BE2C (cell line): ENCODE data around the gene SPON1.
"Not testable (repeated sequence)": the region's sequence is repeated elsewhere in the genome, so short reads cannot be mapped to it uniquely, and the experiment has no call there.

Experiments
- DNase-seq: peaks from one replicate; pipeline ENCODE4 v3.0.0-alpha.2; 2020
- H3K27me3 ChIP-seq: fragments of 250-450 bp; sonication (Bioruptor Pico); 2 replicates; pipeline ENCODE4 v1.5.1; 2020; ENCODE audit warnings: mild to moderate bottlenecking
- H3K36me3 ChIP-seq: fragments of 250-450 bp; sonication (Bioruptor Pico); 2 replicates; pipeline ENCODE4 v1.5.1; 2020; ENCODE audit warnings: mild to moderate bottlenecking
- H3K4me1 ChIP-seq: fragments of 250-450 bp; sonication (Bioruptor Pico); 2 replicates; pipeline ENCODE4 v1.5.1; 2020
- H3K4me3 ChIP-seq: 2 replicates; pipeline ENCODE4 v1.5.1; 2011; ENCODE audit warnings: low read depth, low read length
- H3K9me3 ChIP-seq: fragments of 250-450 bp; sonication (Bioruptor Pico); 2 replicates; pipeline ENCODE4 v1.5.1; 2020
- CTCF ChIP-seq: IDR thresholded peaks from 2 replicates; pipeline ENCODE4 v1.5.1; 2012; ENCODE audit warnings: mild to moderate bottlenecking, low read depth, low read length

Gene SPON1

GRCh38 chr11:13984616-13985450, 22.3 kb downstream of the SPON1 start:
- TF ChIP-seq CTCF, result no peak
- Histone ChIP-seq H3K36me3 (no peaks in the 10 kb centered on the region), H3K4me3 (no peak overlapping the region), H3K4me1 (no peaks in the 10 kb centered on the region), H3K27me3 (no peaks in the 10 kb centered on the region), H3K9me3 (no peaks in the 10 kb centered on the region)
- no peak for DNase-seq

- not testable (repeated sequence) for H3K9me3 ChIP-seq, H3K36me3 ChIP-seq, H3K4me1 ChIP-seq, H3K27me3 ChIP-seq, H3K4me3 ChIP-seq, DNase-seq
Observed at GRCh38 chr11:13986695-13987094, 24.2 kb downstream of the SPON1 start.

GRCh38 chr11:13992158-13992856, 29.8 kb downstream of the SPON1 start:
- not testable (repeated sequence) for H3K4me1 ChIP-seq, H3K27me3 ChIP-seq, DNase-seq, H3K4me3 ChIP-seq, H3K9me3 ChIP-seq, H3K36me3 ChIP-seq

- H3K4me1 ChIP-seq, result no peaks in the 10 kb centered on the region
- no peaks in the 10 kb centered on the region for H3K27me3 ChIP-seq
- DNase-seq, result no peak
- H3K4me3 ChIP-seq, result no peak overlapping the region
- no peak for TF ChIP-seq CTCF
- H3K36me3 ChIP-seq, result no peaks in the 10 kb centered on the region
- H3K9me3 ChIP-seq, result no peaks in the 10 kb centered on the region
Observed at GRCh38 chr11:13993096-13993765, 30.7 kb downstream of the SPON1 start.

GRCh38 chr11:13997881-13998280, 35.4 kb downstream of the SPON1 start:
- Histone ChIP-seq H3K9me3 (no peaks in the 10 kb centered on the region), H3K27me3 (no peaks in the 10 kb centered on the region), H3K36me3 (no peaks in the 10 kb centered on the region), H3K4me3 (no peak overlapping the region), H3K4me1 (no peaks in the 10 kb centered on the region)
- no peak for TF ChIP-seq CTCF
- no peak for DNase-seq

- no peak for TF ChIP-seq CTCF
- no peak for DNase-seq
- H3K4me3 ChIP-seq, result no peak overlapping the region
- H3K27me3 ChIP-seq, result no peaks in the 10 kb centered on the region
- H3K36me3 ChIP-seq, result no peaks in the 10 kb centered on the region
- H3K9me3 ChIP-seq, result no peaks in the 10 kb centered on the region
- no peaks in the 10 kb centered on the region for H3K4me1 ChIP-seq
Observed at GRCh38 chr11:13999704-14000103, 37.2 kb downstream of the SPON1 start.

GRCh38 chr11:14001597-14001996, 39.1 kb downstream of the SPON1 start:
- no peak for TF ChIP-seq CTCF
- no peaks in the 10 kb centered on the region for H3K27me3 ChIP-seq
- no peak overlapping the region for H3K4me3 ChIP-seq
- H3K9me3 ChIP-seq, result no peaks in the 10 kb centered on the region
- H3K4me1 ChIP-seq, result no peaks in the 10 kb centered on the region
- DNase-seq, result no peak
- no peaks in the 10 kb centered on the region for H3K36me3 ChIP-seq
